ENCODE data around the gene EFNA1. TPM values are rescaled to one million over a fixed set of nuclear protein-coding genes. Genes with fewer than 3 reads are reported as not detected.
A peak's percentile ranks its signal among the peaks of the same experiment; 100 is the strongest.

EFNA1 gene
- total RNA-seq, 2 donors from 2014 or later: 3.6 to 5.0 TPM

DNA sequence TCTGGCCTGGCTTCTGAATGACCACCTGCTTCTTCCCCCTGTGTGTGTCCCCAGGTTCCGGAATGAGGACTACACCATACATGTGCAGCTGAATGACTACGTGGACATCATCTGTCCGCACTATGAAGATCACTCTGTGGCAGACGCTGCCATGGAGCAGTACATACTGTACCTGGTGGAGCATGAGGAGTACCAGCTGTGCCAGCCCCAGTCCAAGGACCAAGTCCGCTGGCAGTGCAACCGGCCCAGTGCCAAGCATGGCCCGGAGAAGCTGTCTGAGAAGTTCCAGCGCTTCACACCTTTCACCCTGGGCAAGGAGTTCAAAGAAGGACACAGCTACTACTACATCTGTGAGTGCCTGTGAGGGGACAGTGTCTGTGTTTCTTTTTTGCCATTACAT is 3.6 kb downstream of the EFNA1 start:
- peaks cover 35% of the 10 kb centered on the region for H3K27me3 ChIP-seq (ENCODE audit: control insufficient read depth, insufficient read depth, low read length, poor library complexity, severe bottlenecking)
- TF ChIP-seq, protein P1, sequence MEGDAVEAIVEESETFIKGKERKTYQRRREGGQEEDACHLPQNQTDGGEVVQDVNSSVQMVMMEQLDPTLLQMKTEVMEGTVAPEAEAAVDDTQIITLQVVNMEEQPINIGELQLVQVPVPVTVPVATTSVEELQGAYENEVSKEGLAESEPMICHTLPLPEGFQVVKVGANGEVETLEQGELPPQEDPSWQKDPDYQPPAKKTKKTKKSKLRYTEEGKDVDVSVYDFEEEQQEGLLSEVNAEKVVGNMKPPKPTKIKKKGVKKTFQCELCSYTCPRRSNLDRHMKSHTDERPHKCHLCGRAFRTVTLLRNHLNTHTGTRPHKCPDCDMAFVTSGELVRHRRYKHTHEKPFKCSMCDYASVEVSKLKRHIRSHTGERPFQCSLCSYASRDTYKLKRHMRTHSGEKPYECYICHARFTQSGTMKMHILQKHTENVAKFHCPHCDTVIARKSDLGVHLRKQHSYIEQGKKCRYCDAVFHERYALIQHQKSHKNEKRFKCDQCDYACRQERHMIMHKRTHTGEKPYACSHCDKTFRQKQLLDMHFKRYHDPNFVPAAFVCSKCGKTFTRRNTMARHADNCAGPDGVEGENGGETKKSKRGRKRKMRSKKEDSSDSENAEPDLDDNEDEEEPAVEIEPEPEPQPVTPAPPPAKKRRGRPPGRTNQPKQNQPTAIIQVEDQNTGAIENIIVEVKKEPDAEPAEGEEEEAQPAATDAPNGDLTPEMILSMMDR (conservative IDR thresholded peaks at IDR 0.05): no peak
- no peaks in the 10 kb centered on the region for H3K36me3 ChIP-seq (ENCODE audit: control insufficient read depth, insufficient read depth, low read length)
- peaks cover 38% of the 10 kb centered on the region for H3K4me1 Mint-ChIP-seq
- no peak overlapping the region for H3K4me3 ChIP-seq (ENCODE audit: low read length)
- no peak overlapping the region for H3K9ac ChIP-seq (ENCODE audit: extremely low read depth, low read length, poor library complexity, severe bottlenecking)
- no peak for DNase-seq
- peaks cover 7% of the 10 kb centered on the region for H3K36me3 Mint-ChIP-seq (ENCODE audit: low read depth)
- no peaks in the 10 kb centered on the region for H3K9me3 ChIP-seq (ENCODE audit: control insufficient read depth, low read length)
- H3K9me3 Mint-ChIP-seq: no peaks in the 10 kb centered on the region
- no peak overlapping the region for H3K27ac ChIP-seq (ENCODE audit: low read depth, low read length)
- peaks cover 17% of the 10 kb centered on the region for H3K4me1 ChIP-seq (ENCODE audit: control insufficient read depth, insufficient read depth, low read length)
- 94 to 97% methylated on average over 4 to 8 of the region's 8 CpGs for WGBS, 2 experiments (ENCODE audit: insufficient coverage in 1 of 2, insufficient read length in 1 of 2)
- H3K27me3 Mint-ChIP-seq (ENCODE audit: insufficient read depth): peaks cover 58% of the 10 kb centered on the region
- no peak overlapping the region for H3K27ac Mint-ChIP-seq
- H3K4me3 Mint-ChIP-seq: no peak overlapping the region

DNA sequence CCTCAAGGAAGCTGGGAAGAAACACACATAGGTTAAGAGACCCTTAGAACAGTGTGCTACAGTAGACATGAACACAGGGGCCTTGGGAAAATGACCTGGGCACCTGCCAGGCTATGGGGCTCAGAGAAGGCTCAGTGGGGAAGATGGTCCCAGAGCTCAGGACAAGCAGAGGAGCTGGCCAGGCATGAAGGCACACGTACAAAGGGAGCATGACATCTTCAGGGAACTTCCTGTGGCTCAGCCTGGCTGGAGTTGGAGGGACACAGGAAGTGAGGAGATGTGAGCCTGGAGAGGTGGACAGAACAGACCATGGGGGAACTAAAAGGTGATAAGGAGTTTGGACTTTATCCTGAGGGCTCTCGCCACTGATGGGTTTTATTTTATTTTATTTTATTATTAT is 4.2 kb downstream of the EFNA1 start:
- H3K4me1 Mint-ChIP-seq: peaks cover 40% of the 10 kb centered on the region
- peaks cover 19% of the 10 kb centered on the region for H3K4me1 ChIP-seq (ENCODE audit: control insufficient read depth, insufficient read depth, low read length)
- H3K27ac Mint-ChIP-seq: no peak overlapping the region
- peaks cover 52% of the 10 kb centered on the region for H3K27me3 Mint-ChIP-seq (ENCODE audit: insufficient read depth)
- 71 to 76% methylated on average over 1 of the region's 2 CpGs for WGBS, 2 experiments (ENCODE audit: insufficient coverage in 1 of 2, insufficient read length in 1 of 2)
- no peak overlapping the region for H3K4me3 Mint-ChIP-seq
- peaks cover 7% of the 10 kb centered on the region for H3K36me3 Mint-ChIP-seq (ENCODE audit: low read depth)
- H3K9me3 ChIP-seq (ENCODE audit: control insufficient read depth, low read length): no peaks in the 10 kb centered on the region
- peaks cover 29% of the 10 kb centered on the region for H3K27me3 ChIP-seq (ENCODE audit: control insufficient read depth, insufficient read depth, low read length, poor library complexity, severe bottlenecking)
- no peak overlapping the region for H3K4me3 ChIP-seq (ENCODE audit: low read length)
- TF ChIP-seq, protein P1 (conservative IDR thresholded peaks at IDR 0.05): no peak
- H3K36me3 ChIP-seq (ENCODE audit: control insufficient read depth, insufficient read depth, low read length): no peaks in the 10 kb centered on the region
- H3K9me3 Mint-ChIP-seq: no peaks in the 10 kb centered on the region
- no peak overlapping the region for H3K27ac ChIP-seq (ENCODE audit: low read depth, low read length)
- no peak for DNase-seq
- no peak overlapping the region for H3K9ac ChIP-seq (ENCODE audit: extremely low read depth, low read length, poor library complexity, severe bottlenecking)

DNA sequence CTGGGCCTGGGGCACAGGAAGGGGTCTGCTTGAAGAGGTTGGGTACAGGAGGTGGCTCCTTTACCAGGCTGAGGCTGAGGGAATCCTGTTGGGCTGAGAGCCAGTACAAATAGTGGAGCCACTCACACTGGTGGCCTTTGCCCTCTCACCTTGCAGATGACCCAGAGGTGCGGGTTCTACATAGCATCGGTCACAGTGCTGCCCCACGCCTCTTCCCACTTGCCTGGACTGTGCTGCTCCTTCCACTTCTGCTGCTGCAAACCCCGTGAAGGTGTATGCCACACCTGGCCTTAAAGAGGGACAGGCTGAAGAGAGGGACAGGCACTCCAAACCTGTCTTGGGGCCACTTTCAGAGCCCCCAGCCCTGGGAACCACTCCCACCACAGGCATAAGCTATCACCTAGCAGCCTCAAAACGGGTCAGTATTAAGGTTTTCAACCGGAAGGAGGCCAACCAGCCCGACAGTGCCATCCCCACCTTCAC is 6.2 kb downstream of the EFNA1 start:
- Histone ChIP-seq H3K4me3 (ENCODE audit: low read length) (no peak overlapping the region), H3K9me3 (ENCODE audit: control insufficient read depth, low read length) (no peaks in the 10 kb centered on the region), H3K27me3 (ENCODE audit: control insufficient read depth, insufficient read depth, low read length, poor library complexity, severe bottlenecking) (peaks cover 9% of the 10 kb centered on the region), H3K27ac (ENCODE audit: low read depth, low read length) (no peak overlapping the region), H3K36me3 (ENCODE audit: control insufficient read depth, insufficient read depth, low read length) (peaks cover 12% of the 10 kb centered on the region), H3K9ac (ENCODE audit: extremely low read depth, low read length, poor library complexity, severe bottlenecking) (no peak overlapping the region), H3K4me1 (ENCODE audit: control insufficient read depth, insufficient read depth, low read length) (peaks cover 16% of the 10 kb centered on the region)
- Mint-ChIP-seq H3K4me1 (peaks cover 28% of the 10 kb centered on the region), H3K36me3 (ENCODE audit: low read depth) (peaks cover 18% of the 10 kb centered on the region), H3K9me3 (no peaks in the 10 kb centered on the region), H3K27me3 (ENCODE audit: insufficient read depth) (peaks cover 33% of the 10 kb centered on the region), H3K4me3 (peak overlapping the region; percentile 94), H3K27ac (no peak overlapping the region)
- no peak for DNase-seq
- 86 to 95% methylated on average over 6 to 7 of the region's 7 CpGs for WGBS, 2 experiments (ENCODE audit: insufficient coverage in 1 of 2, insufficient read length in 1 of 2)
- TF ChIP-seq, protein P1 (conservative IDR thresholded peaks at IDR 0.05): no peak

Measured in endodermal cell (in vitro differentiated cells).